Pons (tissue), 1 donor: ENCODE measurements around the gene ERN1.

Experiments
- DNase-seq: peaks from one replicate; pipeline ENCODE4 v3.0.0-alpha.2; 2016; ENCODE audit warnings: low spot score

ERN1 gene

DNA sequence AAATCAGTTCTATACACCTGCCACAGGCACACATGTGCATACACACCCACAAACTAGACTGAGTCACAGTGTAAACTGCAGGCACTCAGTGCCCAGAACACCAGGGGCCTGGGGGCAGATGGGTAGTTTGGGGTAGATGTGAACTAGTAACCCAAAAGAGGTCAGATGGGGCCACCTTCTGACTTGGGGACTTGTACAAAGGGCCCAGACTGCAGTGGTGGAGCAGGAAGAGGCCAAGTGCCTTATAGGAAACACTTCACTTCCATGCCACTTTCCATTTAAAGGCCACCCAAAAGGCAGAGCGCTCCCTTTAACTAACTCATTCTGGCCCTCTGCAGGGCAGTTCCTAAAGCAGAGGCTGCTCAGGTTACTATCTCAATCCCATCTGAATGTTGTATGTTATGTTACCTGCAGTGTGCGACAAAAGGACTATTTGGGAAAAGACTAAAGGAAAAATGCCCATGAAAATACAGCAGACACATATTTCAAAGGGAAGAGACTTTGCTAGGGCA is 27.8 kb upstream of the ERN1 start:
- no peak for DNase-seq

DNA sequence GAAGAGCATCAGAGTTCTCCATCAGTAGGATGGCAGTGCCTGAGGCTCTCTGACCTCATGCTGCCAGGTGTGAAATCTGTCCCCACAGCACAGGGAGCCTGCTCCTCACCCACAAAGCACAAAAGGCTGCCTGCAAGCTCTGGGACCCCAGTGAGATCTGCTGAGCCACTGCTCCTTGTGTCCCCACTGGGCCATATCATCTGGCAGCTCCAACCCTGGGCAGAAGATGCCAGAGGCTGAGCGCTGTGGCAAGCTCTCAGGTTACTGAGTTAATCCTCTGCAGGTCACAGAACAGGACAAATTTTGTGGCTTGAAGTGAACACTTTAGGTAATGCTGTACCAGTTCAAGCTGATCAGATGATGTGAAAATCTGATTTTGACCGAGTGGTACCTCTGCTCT is 26.7 kb upstream of the ERN1 start:
- DNase-seq, result no peak

DNA sequence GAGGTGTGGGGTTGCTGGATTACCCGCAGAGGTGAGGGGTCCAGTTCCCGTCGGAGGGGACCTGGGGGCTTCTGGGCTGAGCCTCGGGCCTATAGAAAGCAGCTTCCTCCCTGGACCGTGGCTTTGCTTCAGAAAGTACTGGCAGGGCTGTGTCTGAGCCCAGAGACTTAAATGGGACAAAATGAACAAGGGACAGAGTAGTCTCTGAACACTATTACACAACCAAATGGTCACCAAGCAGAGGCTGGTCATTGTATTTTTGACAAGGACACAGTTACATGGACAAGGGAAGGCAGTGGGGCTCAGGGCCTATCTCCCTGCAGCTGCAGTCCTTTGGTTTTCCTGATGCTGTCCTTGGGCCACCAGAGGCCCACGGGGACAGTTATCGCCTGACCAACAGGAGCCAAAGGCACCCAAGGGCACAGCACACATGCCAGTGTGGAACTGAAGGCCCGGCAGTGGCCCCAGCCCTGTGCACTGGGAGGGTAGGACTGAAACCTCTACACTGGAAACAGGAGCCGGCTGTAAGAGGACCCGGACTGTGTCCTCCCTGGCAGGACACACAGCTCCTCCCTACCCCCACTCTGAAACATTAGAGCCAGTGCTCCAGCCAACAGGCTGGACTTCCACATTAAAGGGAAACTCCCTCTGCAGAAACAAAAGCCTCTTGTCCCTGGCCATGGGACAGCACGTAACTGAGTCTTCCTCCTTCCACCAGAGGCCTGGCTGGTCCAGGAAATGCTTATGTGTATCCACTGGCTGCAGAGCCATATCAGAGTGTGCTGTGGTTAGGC is 26.0 kb upstream of the ERN1 start:
- peak; percentile 99 for DNase-seq

DNA sequence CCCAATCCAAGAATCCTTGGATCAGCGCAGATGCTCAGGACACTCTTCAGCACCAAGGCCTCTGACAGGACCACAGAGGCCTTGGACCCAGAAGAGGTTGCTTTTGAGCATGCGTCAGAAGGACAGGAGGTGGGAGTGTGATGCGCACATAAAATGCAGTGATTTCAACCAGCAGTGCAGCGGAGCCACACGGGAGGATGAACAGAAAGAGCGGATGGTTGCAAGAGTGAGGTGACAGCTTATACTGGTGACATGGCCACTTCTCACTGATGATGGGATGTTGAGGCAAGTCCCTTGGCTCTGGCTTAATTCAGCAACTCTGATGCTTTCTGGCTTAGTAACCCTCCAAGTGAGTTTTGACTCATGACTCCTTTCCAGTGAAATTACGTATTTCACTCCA is 25.2 kb upstream of the ERN1 start:
- no peak for DNase-seq

DNA sequence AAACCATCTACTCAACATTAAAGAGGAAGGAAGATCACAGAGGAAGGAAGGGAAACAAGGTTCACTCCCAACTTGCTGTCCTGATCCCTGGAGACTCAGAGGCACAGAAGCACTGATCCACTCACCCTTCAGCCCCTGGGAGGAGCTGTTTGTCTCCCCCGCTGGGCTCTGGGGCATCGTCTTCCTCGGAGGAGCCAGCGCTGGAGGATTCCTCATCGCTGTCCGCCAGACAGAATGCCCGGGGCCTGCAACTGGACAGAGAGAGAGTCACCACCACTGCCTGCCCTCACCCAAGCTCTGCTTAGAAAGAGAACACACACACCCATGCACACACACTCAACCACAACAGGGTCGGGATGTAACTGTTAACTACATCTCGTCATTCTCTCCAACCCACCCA is 24.8 kb upstream of the ERN1 start:
- DNase-seq, result peak; percentile 63

DNA sequence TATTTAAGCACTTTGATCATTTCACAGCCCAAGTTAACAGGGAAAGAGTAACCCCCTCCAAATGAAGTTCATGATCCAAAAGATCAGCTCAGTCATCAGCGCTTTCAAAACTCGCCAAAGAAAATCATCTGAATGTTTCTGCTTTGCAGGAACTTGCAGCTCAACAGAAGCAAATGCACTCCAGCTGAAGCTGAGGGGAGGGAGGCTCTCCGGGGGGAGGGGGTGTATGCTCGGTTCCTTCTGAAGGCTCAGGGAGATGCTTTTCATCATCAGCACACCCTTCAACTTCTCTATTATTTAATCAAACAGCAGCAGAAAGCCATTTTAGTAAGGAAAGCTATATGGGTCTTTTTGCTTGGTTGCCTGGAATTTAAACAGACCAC is 24.4 kb upstream of the ERN1 start:
- DNase-seq, result no peak

DNA sequence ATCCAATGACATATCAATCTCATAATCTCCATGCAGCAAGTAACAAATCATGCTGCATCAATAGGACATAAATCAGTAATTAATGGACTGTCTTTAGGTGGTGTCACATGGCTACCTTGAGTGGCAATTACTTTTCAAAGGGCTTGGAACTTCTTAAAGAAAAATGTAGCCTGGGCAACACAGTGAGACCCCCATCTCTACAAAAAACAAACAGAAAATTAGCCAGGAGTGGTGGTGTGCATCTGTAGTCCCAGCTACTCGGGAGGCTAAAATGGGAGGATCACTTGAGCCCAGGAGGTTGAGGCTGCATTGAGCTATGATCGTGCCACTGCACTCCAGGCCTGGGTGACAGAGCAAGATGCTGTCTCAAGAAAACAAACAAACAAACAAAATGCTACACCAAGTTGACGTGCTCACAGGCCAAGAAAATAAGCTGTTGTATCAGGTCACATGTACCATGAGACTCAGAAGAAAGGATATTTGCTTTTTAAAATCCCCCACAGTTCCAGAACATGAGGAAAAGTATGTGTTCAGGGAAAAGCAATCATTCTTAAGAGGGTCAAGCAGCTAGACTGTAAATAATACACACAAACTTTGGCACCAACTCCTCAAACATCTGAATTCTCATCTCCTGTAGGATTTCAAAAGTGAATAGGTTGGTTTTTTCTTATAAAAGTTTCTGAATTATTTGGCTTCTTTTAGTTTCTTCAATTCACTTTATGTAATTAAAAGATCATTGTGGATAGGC is 23.8 kb upstream of the ERN1 start:
- DNase-seq, result no peak

DNA sequence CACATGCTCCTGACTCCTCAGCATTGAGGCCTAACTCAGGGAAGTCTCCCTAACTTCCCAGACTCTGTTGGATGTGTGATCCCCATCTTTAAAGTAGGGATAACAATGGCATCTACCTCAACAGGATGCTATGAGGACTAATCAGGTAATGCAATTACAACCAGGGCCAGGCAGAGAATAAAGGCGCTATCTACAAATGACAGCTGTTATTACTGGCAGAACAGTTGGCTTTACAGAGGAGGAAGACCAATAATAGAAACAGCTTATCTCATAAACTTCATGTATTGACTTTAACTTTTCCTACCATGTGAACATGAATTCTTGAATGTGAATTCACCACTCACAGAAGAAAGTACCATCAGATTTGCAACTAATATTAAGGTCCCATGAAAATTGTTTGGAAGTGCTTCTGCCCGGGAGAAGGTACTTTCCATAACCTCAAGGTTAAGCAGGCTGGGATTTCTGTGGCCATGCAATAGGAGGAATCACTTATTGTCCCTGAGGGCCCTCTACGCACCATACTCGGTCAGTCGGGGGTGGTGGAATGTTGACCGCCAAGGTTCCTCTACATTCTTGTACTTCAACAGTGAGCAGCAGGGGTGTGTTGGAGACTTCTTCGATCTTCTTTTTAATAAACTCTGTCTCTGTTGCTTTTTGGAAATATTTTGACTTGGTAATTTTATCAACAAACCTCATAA is 22.6 kb upstream of the ERN1 start:
- DNase-seq, result no peak

DNA sequence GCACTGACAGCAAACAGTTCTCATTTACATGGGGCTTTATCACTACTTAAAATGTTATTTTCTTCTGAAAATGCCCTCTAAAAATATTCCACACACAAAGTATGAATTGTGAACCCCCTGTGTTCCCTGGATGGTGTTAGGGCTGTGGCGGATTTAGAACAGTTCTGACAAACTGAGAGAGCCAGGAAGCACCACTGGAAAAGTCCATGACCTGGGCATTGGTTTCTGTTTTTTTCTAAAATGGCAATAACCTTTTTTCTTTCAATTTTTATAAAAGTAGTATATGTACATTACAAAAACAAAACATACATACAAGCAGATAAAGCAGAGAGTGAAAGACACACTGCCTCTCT is 21.0 kb upstream of the ERN1 start:
- no peak for DNase-seq

DNA sequence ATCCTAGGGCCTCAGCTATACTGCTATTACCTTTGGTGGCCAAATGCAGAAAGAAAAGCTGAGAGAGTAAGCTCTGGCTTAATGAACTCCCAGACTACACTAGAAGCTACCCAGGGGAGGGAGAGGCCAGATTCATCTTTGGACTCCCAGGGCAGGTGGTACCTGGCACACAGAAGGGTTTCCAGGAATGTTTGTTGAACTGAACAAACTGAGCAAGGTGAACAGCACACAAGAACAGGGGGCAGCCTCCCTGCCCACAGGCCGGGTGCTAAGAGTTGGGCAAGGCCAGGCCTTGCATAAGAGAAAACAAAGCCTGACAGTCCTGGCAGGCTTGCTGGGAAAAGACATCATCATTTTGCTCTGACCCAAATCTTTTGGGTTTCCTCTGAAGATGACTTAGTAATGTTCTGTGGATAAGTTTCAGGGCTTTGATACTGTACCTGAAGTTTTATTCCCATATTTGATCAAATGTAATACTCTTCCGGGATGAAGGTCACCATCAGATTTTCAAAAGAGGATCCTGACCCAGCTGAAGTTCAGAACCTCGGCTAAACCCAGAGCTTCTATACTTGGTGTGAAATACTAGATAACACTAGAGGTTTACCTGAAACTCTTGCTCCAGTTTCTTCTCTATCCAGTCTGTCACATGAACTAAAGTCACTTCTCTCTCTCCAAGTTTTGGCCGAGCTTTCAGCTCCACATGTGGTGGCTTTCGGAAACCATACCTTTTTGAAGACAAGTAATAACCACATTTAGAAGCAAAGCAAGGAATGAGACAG is 20.5 kb upstream of the ERN1 start:
- DNase-seq, result no peak

DNA sequence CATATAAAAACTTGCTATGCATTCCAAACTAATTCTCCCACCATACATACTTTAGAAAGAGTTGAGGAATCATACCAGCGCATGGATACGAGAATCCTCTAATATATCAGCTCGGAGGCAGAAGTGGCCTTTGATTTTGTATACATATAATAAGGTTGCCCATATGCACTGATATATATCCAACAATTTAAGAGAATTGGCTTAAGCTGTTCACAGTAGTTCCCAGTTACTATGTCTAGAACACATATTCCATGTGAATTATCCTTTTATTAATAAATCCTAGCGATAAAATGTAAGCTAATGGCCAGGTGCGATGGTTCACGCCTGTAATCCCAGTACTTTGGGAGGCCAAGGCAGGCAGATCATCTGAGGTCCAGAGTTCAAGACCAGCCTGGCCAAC is 19.3 kb upstream of the ERN1 start:
- no peak for DNase-seq

DNA sequence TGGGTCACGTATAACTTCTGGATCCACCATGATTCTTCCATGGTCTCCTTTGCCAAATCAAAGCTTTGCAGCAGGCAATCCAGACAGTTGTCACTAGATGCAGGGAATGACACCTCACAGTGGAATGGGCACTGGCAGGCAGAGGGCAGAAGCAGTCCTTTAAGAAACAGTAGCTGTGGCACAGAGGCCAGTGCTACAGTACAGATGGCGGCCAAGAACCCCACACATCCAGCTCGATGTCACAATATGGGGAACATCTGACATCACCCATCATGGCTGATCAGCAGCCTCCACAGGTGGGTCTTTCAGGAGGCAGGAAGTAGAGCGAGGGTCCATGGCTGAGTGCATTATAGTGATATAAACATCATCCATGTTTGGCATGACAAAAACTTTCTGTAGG is 18.8 kb upstream of the ERN1 start:
- DNase-seq, result peak; percentile 75

DNA sequence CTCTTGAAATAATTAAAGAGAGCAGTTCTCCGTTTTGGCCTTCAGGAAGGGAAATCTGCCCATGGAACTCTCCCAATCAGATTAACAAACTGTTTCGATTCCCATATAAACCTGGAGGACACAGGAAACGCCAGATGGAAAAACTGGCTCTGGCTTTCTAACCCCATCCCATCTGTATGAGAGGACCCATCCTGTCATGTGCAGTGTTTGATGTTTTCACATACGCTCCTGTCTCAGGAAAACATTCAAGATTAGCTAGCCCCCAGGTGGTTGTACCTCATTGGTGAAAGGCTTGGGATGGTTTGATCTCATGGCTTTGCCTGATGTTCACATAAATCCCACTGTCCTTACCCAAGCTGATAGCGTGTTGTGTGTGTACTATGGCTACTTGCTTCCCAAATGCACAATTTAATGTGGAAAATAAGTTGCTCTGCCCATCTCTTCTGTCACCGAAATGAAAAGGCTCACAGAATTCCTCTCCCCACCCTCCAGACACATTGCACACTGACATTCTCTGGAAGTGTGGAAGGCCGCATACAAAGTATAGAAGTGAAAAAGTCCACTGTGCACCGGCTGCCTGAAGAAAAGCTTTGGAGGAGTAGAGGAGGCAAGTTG is 18.2 kb upstream of the ERN1 start:
- DNase-seq, result no peak

DNA sequence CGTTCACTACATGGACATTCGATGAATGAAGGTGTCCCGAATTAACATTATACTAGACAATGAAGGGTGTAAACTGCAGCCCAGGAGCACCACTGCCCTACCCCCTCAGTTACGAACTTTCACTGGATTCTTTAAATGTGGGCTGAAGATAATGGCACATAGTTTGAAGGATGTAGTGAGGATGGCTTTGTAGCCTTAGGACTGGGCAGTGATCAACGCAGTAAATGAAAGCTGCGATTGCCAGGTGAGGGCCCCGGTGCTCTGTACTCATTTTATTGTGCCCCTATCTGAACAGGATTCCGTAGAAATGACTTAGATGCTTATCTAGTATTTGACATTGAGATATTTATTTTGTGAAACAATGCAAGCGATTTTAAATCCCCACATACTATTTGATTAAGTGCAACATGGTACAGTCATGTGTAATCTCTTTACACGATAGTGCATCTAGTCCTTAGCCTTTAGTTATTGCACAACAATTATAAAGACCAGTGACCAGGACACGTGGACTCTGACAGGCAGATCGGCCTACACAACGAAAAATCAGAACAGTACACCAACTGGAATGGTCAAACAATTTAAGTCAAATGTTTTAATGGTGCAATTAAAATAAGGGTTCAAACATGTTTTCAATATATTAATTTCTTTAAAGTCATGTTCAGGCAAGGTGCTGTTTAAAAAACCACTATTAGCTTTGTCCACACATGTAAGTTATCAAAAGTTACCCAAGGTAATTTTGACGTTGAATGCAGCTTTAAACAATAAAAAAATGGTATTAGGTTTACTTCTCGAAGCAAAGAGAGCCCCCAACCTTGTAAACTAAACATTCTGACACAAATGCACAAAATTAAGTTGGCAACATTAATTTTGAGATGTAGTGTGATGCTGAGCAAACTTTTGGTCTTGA is 17.4 kb upstream of the ERN1 start:
- DNase-seq, result no peak

DNA sequence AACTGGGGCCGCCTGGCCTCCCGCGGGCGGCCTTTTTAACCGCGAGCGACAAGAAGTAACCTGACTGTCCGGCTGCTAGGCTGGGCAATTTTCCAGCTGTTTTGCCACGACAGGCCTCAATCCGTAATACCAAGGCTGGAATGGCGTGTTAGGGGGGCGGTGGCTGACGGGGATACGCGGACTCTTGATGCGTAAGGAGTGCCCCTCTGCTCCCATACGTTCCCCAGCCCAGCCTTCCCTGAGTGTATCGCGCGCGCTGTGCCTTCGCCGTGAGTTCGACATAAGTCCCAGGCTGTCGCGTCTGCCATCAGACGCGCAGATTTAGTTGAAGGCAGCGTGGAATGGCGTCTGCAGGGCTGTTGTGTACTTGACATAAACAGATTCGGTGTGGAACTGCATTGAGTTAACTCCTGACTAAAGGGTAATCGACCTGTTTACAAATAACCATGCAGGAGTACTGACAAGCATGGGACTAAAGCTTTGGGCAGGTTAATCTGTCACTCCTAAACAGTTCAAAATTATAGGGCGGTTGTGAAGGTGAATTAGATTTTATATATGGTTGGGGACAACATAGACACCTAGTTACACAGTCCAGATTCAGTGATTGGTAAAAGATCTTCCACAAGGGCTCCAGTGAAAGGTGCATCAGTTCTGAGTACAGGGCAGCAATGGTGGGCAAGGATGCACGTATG is 16.6 kb upstream of the ERN1 start:
- peak; percentile 53 for DNase-seq

DNA sequence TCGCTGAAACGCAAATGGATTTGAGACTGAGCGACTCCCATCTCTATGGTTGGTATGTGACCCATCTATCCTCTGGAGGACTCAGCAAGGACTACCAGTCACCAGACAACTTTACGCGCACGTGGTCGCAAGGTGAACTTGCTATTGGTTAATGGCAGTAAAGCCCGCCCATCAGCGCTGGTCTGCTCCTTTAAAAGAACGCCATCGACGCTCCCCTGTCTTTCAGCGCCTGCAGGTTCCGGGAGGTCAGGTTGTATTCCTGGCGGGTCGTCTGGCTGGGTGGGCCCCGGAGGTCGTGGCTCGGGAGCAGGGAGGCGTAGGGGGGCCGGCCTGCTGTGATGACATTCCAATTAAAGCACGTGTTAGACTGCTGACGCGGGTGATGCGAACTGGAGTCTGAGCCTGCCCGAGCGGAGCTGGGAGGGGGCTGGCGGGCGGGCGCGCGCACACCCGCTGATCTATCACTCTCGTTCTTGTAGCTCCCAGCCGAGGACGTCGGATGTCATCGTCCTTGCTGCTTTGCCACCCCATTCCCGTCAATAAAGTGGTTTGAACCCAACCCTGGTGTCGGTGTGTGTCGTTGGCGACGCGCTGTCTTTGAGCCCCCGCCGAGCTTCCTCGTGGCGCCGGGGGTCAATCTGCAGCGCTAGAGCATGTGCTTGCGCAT is 15.9 kb upstream of the ERN1 start:
- peak; percentile 100 for DNase-seq

DNA sequence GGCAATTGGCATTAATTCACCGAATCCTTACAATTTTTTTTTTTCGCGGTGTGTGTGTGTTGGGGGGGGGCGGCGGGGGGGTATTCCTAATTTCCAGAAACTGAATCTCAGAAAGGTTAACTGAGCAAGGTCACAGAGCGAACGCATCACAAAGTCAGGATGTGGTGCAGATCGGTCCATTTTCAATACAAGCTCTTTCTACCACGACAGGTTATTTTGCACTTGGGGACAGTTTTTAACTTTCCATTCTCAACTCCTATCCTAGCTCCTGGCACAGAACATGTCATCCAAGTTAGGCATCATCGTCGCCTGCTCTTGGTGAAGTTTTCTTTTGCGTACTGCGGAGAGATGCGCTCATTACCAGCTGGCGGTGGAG is 15.4 kb upstream of the ERN1 start:
- DNase-seq, result no peak

DNA sequence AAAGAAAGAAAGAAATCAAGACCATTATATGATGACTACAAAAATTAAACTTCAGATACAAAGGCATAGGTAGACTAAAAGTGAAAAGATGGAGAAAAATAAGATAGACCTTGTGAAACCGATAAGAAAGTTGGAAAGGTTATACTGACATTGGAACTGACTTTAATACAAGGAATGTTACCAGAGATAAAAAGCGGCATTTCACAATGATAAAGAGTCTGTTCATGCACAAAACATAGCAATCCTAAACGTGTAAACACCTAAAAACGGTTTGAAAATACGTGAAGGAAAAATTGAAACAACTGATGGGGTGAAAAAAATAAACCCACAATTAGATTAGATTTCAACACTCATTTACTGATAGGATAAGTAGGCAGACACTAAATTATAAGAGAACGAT is 9.6 kb upstream of the ERN1 start:
- no peak for DNase-seq

DNA sequence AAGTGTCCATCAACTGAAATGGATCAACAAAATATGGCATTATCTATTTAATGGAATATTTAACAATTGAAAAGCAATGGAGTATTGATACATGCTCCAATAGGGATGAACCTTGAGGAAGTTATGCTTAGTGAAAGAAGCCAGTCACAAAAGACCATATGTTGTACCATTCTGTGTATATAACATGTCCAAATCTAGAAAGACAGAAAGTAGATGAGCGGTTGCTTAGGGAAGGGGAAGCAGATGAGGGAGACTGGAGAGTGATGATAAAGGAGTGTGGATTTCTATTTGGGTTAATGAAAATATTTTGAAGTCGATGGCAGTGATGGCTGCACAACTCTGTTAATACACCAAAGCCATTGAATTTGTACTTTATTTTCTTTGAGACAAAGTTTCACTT is 8.5 kb upstream of the ERN1 start:
- no peak for DNase-seq

DNA sequence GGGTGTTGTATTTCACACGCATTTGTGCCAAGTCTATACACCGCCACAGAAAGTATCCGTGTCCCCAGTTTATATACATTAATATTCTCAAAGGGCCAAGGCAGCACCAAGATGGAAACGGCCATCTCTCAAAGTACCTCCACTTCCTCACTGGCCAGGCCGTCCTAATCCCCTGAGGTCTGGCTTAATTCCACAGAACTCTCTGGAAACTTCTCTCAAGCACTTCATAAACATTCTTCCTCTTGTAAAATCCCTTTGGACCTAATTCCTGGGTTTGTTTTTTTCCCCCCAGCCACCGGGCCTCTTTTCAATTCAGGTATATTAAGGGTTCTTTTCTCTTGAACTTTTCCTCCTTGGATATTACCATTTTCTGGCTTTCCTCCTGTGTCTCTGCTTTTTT is 5.1 kb upstream of the ERN1 start:
- DNase-seq, result no peak
